ENCODE results near the gene AMACR.
"Not testable (repeated sequence)": the region's sequence is repeated elsewhere in the genome, so short reads cannot be mapped to it uniquely, and the experiment has no call there.

DNA sequence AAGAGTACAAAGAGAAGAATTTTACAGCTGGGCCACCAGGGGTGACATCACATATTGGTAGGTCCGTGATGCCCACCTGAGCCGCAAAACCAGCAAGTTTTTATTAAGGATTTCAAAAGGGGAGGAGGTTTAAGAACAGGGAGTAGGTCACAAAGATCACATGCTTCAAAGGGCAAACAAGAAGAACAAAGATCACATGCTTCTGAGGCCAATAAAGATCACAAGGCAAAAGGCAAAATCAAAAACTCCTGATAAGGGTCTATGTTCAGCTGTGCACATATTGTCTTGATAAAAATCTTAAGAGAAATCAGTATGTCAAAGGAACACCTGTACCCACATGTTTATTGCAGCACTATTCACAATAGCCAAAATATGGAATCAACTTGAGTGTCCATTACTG lies 2.3 kb upstream of the AMACR start:
- TF ChIP-seq, protein P1, sequence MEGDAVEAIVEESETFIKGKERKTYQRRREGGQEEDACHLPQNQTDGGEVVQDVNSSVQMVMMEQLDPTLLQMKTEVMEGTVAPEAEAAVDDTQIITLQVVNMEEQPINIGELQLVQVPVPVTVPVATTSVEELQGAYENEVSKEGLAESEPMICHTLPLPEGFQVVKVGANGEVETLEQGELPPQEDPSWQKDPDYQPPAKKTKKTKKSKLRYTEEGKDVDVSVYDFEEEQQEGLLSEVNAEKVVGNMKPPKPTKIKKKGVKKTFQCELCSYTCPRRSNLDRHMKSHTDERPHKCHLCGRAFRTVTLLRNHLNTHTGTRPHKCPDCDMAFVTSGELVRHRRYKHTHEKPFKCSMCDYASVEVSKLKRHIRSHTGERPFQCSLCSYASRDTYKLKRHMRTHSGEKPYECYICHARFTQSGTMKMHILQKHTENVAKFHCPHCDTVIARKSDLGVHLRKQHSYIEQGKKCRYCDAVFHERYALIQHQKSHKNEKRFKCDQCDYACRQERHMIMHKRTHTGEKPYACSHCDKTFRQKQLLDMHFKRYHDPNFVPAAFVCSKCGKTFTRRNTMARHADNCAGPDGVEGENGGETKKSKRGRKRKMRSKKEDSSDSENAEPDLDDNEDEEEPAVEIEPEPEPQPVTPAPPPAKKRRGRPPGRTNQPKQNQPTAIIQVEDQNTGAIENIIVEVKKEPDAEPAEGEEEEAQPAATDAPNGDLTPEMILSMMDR (conservative IDR thresholded peaks at IDR 0.05; ENCODE audit: low read length) = not testable (repeated sequence)
- TF ChIP-seq EZH2phosphoT487 (IDR thresholded peaks at IDR 0.05; ENCODE audit: borderline replicate concordance, low read depth, low read length) = not testable (repeated sequence)

Measured in OCI-LY7 (cell line).